HG03558 (cell line): ENCODE measurements around the gene KLF11.

Experiments used
- ATAC-seq: cut with Tn5 transposase; IDR thresholded peaks from one replicate; pipeline ENCODE4 v1.9.1; 2021; ENCODE audit warnings: moderate number of reproducible peaks; ENCODE audit not compliant: unreplicated experiment; ENCODE audit errors: extremely low read depth

The KLF11 gene

GRCh38 chr2:10059552-10060335 lies 16.4 kb downstream of the KLF11 start:
- ATAC-seq = no peak

- ATAC-seq = no peak
Observed at GRCh38 chr2:10061221-10061925, 18.0 kb downstream of the KLF11 start.

- ATAC-seq = no peak
Observed at GRCh38 chr2:10062931-10063365, 19.6 kb downstream of the KLF11 start.

GRCh38 chr2:10063566-10063965 lies 20.2 kb downstream of the KLF11 start:
- no peak for ATAC-seq

- no peak for ATAC-seq
Observed at GRCh38 chr2:10064932-10065772, 21.8 kb downstream of the KLF11 start.

GRCh38 chr2:10065773-10066055 lies 22.4 kb downstream of the KLF11 start:
- no peak for ATAC-seq

- no peak for ATAC-seq
Observed at GRCh38 chr2:10067330-10067729, 24.0 kb downstream of the KLF11 start.

GRCh38 chr2:10067881-10068280 lies 24.5 kb downstream of the KLF11 start:
- ATAC-seq = no peak

- no peak for ATAC-seq
Observed at GRCh38 chr2:10071176-10071575, 27.8 kb downstream of the KLF11 start.

- no peak for ATAC-seq
Observed at GRCh38 chr2:10071595-10071994, 28.2 kb downstream of the KLF11 start.

- ATAC-seq = no peak
Observed at GRCh38 chr2:10072656-10073480, 29.5 kb downstream of the KLF11 start.

GRCh38 chr2:10073706-10074105 lies 30.4 kb downstream of the KLF11 start:
- ATAC-seq = no peak

- ATAC-seq = no peak
Observed at GRCh38 chr2:10075101-10075500, 31.8 kb downstream of the KLF11 start.

GRCh38 chr2:10075571-10076209 lies 32.3 kb downstream of the KLF11 start:
- ATAC-seq = no peak

- no peak for ATAC-seq
Observed at GRCh38 chr2:10076511-10076910, 33.2 kb downstream of the KLF11 start.

GRCh38 chr2:10076988-10077527 lies 33.7 kb downstream of the KLF11 start:
- no peak for ATAC-seq

- ATAC-seq = no peak
Observed at GRCh38 chr2:10078001-10078400, 34.7 kb downstream of the KLF11 start.

- ATAC-seq = no peak
Observed at GRCh38 chr2:10078704-10079265, 35.4 kb downstream of the KLF11 start.

GRCh38 chr2:10079266-10079869 lies 36.0 kb downstream of the KLF11 start:
- no peak for ATAC-seq
